Aorta (tissue), 5 donors: Measurements from ENCODE around the gene DUSP9. TPM values are rescaled to one million over a fixed set of nuclear protein-coding genes. Genes with fewer than 3 reads are reported as not detected.

ENCODE experiments used
- ATAC-seq: fragments of 200-7000 bp; cut with Tn5 transposase; one replicate; pipeline ENCODE4 v1.9.1; 2022; ENCODE audit warnings: moderate library complexity; ENCODE audit not compliant: low FRiP score
- DNase-seq, 2 donors: peaks; one replicate each; pipeline ENCODE4 v3.0.0-alpha.2; 2020
- H3K27ac ChIP-seq, 2 donors: one replicate each; pipeline ENCODE4 v1.5.1; 2013; ENCODE audit warnings: low read length in 2 of 2, mild to moderate bottlenecking in 2 of 2, moderate library complexity in 2 of 2, control low read depth in 1 of 2, inconsistent platforms in 1 of 2, low read depth in 1 of 2
- H3K27me3 ChIP-seq, 2 donors: one replicate each; pipeline ENCODE4 v1.6.1; 2013; ENCODE audit warnings: control low read depth in 1 of 2, low read length in 1 of 2, mild to moderate bottlenecking in 1 of 2, moderate library complexity in 1 of 2; ENCODE audit not compliant: insufficient read depth in 2 of 2, control insufficient read depth in 1 of 2
- H3K36me3 ChIP-seq, 2 donors: one replicate each; pipeline ENCODE4 v1.6.1; 2013; ENCODE audit warnings: control low read depth in 1 of 2, low read length in 1 of 2, mild to moderate bottlenecking in 1 of 2; ENCODE audit not compliant: insufficient read depth in 2 of 2, control insufficient read depth in 1 of 2
- H3K4me1 ChIP-seq, 2 donors: one replicate each; pipeline ENCODE4 v1.6.1; 2013; ENCODE audit warnings: low read length in 2 of 2, control low read depth in 1 of 2, mild to moderate bottlenecking in 1 of 2, moderate library complexity in 1 of 2; ENCODE audit not compliant: insufficient read depth in 2 of 2, control insufficient read depth in 1 of 2
- H3K4me3 ChIP-seq, 2 donors: one replicate each; pipeline ENCODE4 v1.5.1; 2013; ENCODE audit warnings: low read length in 2 of 2, control low read depth in 1 of 2, mild to moderate bottlenecking in 1 of 2
- H3K9me3 ChIP-seq: one replicate; pipeline ENCODE4 v1.6.1; 2013; ENCODE audit warnings: mild to moderate bottlenecking, low read length; ENCODE audit not compliant: control insufficient read depth
- WGBS, 2 donors: extraction: QIAGEN DNeasy Blood & Tissue Kit; methylation state at CpG; one replicate each; pipeline ENCODE4 v1.1.7; 2013; 5-methylcytosine and 5-hydroxymethylcytosine counted together
- intact Hi-C, 2 donors: fragments of 100-400 bp; cut with DNase I; formaldehyde crosslinking; loops; one replicate each; pipeline versions ENCODE4 v1.14.2 to v1.15.0; 2022
- polyA plus RNA-seq, 2 donors: library from polyadenylated mRNA; stranded (reverse); fragments of 200-250 nt; gene quantifications; one replicate each; pipeline ENCODE4 v1.2.3, GENCODE V29; 2013
- total RNA-seq, 2 donors: library from RNA; stranded (reverse); fragmentation: NEBNext Ultra II Directional; extraction: Animal tissue kit (Norgen Biotek cat#: 25700); gene quantifications; one replicate each; pipeline ENCODE4 v1.2.1, GENCODE V29; 2021
- donor health status: healthy with polysubstance abuse.
- donor health status: Bipolar disorder and iron deficiency.
- donor health status: DM: no; HTN: no; CAD: no.
- donor health status: DM: no; HTN: no; CAD: no.
- donor health status: DM: yes; HTN: yes; CAD: no.

DUSP9 gene
- total and polyA plus RNA-seq, 4 donors: not detected

GRCh38 chrX:153626025-153626633 is 20.9 kb upstream of the DUSP9 start:
- H3K36me3 ChIP-seq: no peaks in the 10 kb centered on the region
- 83 to 92% methylated on average over 13 to 16 of the region's 16 CpGs for WGBS, 2 donors
- no peaks in the 10 kb centered on the region for H3K27me3 ChIP-seq
- no peak overlapping the region for H3K4me3 ChIP-seq
- ATAC-seq: no peak
- no peaks in the 10 kb centered on the region for H3K9me3 ChIP-seq
- no peak overlapping the region for H3K27ac ChIP-seq
- DNase-seq: peak in 1 of 2 donors; percentile 57
- no peaks in the 10 kb centered on the region for H3K4me1 ChIP-seq
- intact Hi-C loops: no loop called here

GRCh38 chrX:153626863-153627674 is 19.9 kb upstream of the DUSP9 start:
- ATAC-seq (no peak), DNase-seq (peak; percentile 39 to 69)
- no peak overlapping the region for H3K27ac ChIP-seq
- H3K36me3 ChIP-seq: no peaks in the 10 kb centered on the region
- H3K4me1 ChIP-seq: no peaks in the 10 kb centered on the region
- intact Hi-C loops: no loop called here
- H3K27me3 ChIP-seq: no peaks in the 10 kb centered on the region
- WGBS, 2 donors: 80 to 81% methylated on average over 35 of the region's 35 CpGs
- H3K4me3 ChIP-seq: no peak overlapping the region
- no peaks in the 10 kb centered on the region for H3K9me3 ChIP-seq

DNA sequence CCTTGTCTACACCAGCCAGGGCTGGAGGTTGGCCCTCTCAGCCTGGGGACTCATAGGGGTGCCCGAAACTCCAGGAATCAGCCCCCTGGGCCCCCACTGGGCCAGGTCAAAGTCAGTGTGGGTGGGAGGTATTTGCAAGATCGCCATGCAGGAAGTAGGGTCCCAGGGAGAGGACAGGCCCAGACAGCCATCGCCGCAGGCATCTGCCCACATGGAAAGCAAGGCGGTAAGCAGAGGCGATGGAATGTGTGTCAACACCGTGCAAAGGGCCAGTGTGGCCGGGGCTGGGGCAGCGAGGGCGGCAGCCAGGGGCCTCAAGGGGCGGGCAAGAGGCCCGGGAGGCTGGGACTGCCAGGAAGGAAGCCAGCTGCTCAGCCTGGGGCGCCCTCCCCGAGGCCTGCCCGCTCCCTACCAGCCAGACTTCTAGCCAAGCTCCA is 19.3 kb upstream of the DUSP9 start:
- ATAC-seq: peak; percentile 23
- intact Hi-C loops: no loop called here
- no peaks in the 10 kb centered on the region for H3K9me3 ChIP-seq
- DNase-seq: peak in 1 of 2 donors; percentile 69
- no peaks in the 10 kb centered on the region for H3K36me3 ChIP-seq
- H3K4me1 ChIP-seq: no peaks in the 10 kb centered on the region
- H3K27me3 ChIP-seq: no peaks in the 10 kb centered on the region
- no peak overlapping the region for H3K4me3 ChIP-seq
- 41 to 55% methylated on average over 15 of the region's 15 CpGs for WGBS, 2 donors
- H3K27ac ChIP-seq: no peak overlapping the region

DNA sequence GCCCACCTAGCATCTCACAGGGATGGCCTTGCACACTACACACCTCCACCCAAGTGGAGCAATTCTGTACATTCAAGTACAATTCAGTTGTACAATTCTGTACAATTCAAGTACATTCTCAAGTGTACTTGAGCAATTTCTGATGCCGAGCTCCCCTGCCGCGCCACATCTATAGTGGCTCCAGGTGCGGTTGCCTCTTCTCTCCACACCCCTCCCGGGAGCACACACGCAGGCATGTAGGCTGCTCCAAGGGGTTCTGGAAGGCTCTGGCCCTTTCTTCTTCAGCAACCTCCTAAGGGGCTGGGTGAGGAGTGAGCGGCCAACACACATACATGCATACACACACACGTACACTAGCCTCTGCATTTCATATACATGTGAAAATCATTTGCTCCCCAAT is 18.9 kb upstream of the DUSP9 start:
- H3K27ac ChIP-seq: no peak overlapping the region
- intact Hi-C loops: no loop called here
- no peaks in the 10 kb centered on the region for H3K4me1 ChIP-seq
- H3K9me3 ChIP-seq: no peaks in the 10 kb centered on the region
- WGBS, 2 donors: 95 to 96% methylated on average over 8 of the region's 8 CpGs
- no peak overlapping the region for H3K4me3 ChIP-seq
- no peaks in the 10 kb centered on the region for H3K27me3 ChIP-seq
- no peaks in the 10 kb centered on the region for H3K36me3 ChIP-seq
- no peak for ATAC-seq
- no peak for DNase-seq

DNA sequence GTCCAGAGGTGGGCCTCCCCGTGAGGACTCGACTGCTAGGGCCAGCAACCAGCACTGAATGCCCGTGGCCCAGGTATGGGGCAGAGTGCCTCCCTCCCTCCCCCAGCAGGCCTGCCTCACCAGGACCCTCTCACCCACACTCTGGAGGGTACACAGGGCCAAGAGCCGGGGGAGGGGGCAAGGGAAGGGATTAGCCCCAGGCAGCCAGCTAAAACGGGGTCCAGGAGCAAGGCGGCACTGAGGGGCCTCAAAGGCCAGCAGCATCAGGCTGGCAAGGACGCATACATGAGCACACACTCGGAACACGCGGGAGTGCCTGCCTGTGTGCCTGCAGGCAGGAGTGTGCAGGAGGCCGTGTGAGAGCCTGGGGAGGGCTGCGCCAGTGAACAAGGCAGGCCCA is 18.3 kb upstream of the DUSP9 start:
- ATAC-seq (no peak), DNase-seq (peak; percentile 30 to 65)
- intact Hi-C loops: no loop called here
- H3K36me3 ChIP-seq: no peaks in the 10 kb centered on the region
- H3K4me3 ChIP-seq: no peak overlapping the region
- 89 to 94% methylated on average over 12 of the region's 12 CpGs for WGBS, 2 donors
- H3K27me3 ChIP-seq: no peaks in the 10 kb centered on the region
- no peaks in the 10 kb centered on the region for H3K9me3 ChIP-seq
- H3K4me1 ChIP-seq: no peaks in the 10 kb centered on the region
- H3K27ac ChIP-seq: no peak overlapping the region

- Histone ChIP-seq H3K27me3 (no peaks in the 10 kb centered on the region), H3K4me1 (no peaks in the 10 kb centered on the region), H3K9me3 (no peaks in the 10 kb centered on the region), H3K4me3 (no peak overlapping the region), H3K27ac (no peak overlapping the region), H3K36me3 (no peaks in the 10 kb centered on the region)
- ATAC-seq: no peak
- DNase-seq: no peak
- WGBS, 2 donors: 94 to 97% methylated on average over 2 of the region's 2 CpGs
- intact Hi-C loops: no loop called here
These were observed 15.7 kb upstream of the DUSP9 start for GRCh38 chrX:153631346-153631745.

DNA sequence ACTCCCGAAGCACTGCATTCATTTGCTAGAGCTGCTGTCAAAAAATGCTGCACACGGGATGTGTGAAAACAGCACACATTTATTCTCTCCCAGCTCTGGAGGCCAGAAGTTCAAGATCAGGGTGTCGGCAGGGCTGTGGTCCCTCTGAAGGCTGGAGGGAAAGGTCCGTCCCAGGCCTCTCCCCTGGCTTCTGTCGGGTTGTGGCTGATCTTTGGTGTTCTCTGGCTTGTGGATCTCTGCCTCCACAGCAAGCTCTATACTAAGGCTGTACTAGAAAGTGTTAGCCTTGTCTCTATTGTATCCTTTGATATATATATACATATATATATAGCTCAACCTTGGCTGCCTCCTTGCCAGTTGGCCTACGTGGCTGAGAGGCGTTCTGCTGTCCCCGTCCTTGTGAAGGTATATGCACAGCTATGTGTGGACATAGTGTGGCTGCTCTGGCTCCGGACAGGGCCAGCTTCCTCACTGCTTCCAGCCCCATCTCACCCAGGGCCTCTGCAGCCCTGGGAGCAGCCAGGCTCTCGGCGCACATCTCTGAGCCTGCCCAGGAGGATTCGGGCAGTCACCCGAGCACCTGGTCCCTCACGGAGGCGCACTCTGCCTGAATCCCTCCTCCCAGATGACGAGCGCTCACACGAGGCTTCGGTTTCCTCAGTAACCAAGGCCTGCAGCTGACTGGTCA is 15.0 kb upstream of the DUSP9 start:
- no peak overlapping the region for H3K4me3 ChIP-seq
- ATAC-seq: no peak
- H3K9me3 ChIP-seq: no peaks in the 10 kb centered on the region
- no peaks in the 10 kb centered on the region for H3K36me3 ChIP-seq
- no peak overlapping the region for H3K27ac ChIP-seq
- H3K4me1 ChIP-seq: no peaks in the 10 kb centered on the region
- H3K27me3 ChIP-seq: no peaks in the 10 kb centered on the region
- WGBS, 2 donors: 89 to 96% methylated on average over 19 of the region's 19 CpGs
- intact Hi-C loops: no loop called here
- DNase-seq: peak in 1 of 2 donors; percentile 59

DNA sequence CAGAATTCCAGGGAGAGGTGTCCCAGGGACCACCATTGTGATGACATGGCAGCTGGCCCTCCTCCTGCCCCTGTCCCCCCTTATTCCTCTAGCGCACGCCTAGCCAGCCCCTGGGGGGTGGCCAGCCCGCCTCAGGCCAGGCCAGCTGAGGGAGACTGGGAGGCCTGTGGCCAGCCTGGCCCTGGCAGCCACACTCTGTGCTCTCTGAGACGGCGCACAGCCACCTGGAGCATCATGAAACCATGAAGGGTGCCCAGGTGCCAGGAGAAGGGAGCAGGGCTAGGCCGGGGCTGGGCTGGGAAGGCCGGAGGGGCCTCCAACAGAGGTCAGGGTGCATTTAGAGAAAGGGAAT is 14.4 kb upstream of the DUSP9 start:
- no peaks in the 10 kb centered on the region for H3K27me3 ChIP-seq
- no peak overlapping the region for H3K4me3 ChIP-seq
- ATAC-seq (no peak), DNase-seq (no peak)
- no peaks in the 10 kb centered on the region for H3K36me3 ChIP-seq
- H3K9me3 ChIP-seq: no peaks in the 10 kb centered on the region
- intact Hi-C loops: no loop called here
- H3K27ac ChIP-seq: no peak overlapping the region
- H3K4me1 ChIP-seq: no peaks in the 10 kb centered on the region
- WGBS, 2 donors: 74 to 96% methylated on average over 7 of the region's 7 CpGs
